Caco-2 (cell line): ENCODE data around the gene RNF182. TPM values are rescaled to one million over a fixed set of nuclear protein-coding genes. Genes with fewer than 3 reads are reported as not detected.

Source experiments
- BruUV-seq: library from RNA; stranded (reverse); fragments of 400-500 nt; replicated peaks from 2 replicates; lab custom pipeline; 2021; lab: Mats Ljungman, UMichigan
- CTCF ChIA-PET: fragments of 300-600 bp; sonication (Branson Sonifier 250); formaldehyde crosslinking; loops from one replicate; lab custom pipeline; 2022; ENCODE audit warnings: antibody characterized with exemption; lab: Charles Lee
- POLR2A ChIA-PET: fragments of 300-600 bp; sonication (Branson Sonifier 250); formaldehyde crosslinking; loops from one replicate; lab custom pipeline; 2022; ENCODE audit warnings: antibody characterized with exemption; lab: Charles Lee
- DNase-seq, 2 experiments: peaks; one replicate each; pipeline versions ENCODE4 v3.0.0 to v3.0.0-alpha.2; 2020 to 2022
- H3K27me3 ChIP-seq: replicated peaks from 2 replicates; pipeline ENCODE4 v1.6.0; 2011; ENCODE audit warnings: low read length; ENCODE audit not compliant: control insufficient read depth, insufficient read depth
- H3K36me3 ChIP-seq: 2 replicates; pipeline ENCODE4 v1.5.1; 2011; ENCODE audit warnings: low read length; ENCODE audit not compliant: control insufficient read depth, insufficient read depth
- H3K4me1 ChIP-seq: fragments of 250-450 bp; sonication (Bioruptor Pico); 2 replicates; pipeline ENCODE4 v1.5.1; 2020; ENCODE audit warnings: mild to moderate bottlenecking
- H3K4me3 ChIP-seq: 2 replicates; pipeline ENCODE4 v1.5.1; 2011; ENCODE audit warnings: low read depth, mild to moderate bottlenecking, control low read depth, low read length
- H3K9me3 ChIP-seq: fragments of 250-450 bp; sonication (Bioruptor Pico); 2 replicates; pipeline ENCODE4 v1.5.1; 2020; ENCODE audit warnings: mild to moderate bottlenecking, moderate library complexity
- H3K27ac Mint-ChIP-seq: one replicate; pipeline ENCODE4 v1.8.0; 2022; ENCODE audit warnings: mixed read lengths; ENCODE audit not compliant: unreplicated experiment
- H3K27me3 Mint-ChIP-seq: one replicate; pipeline ENCODE4 v1.8.0; 2022; ENCODE audit warnings: mixed read lengths; ENCODE audit not compliant: insufficient read depth, unreplicated experiment
- H3K36me3 Mint-ChIP-seq: one replicate; pipeline ENCODE4 v1.8.0; 2022; ENCODE audit warnings: mild to moderate bottlenecking, mixed read lengths; ENCODE audit not compliant: insufficient read depth, unreplicated experiment
- H3K4me1 Mint-ChIP-seq: one replicate; pipeline ENCODE4 v1.8.0; 2022; ENCODE audit warnings: low read depth, mixed read lengths; ENCODE audit not compliant: unreplicated experiment
- H3K4me3 Mint-ChIP-seq: one replicate; pipeline ENCODE4 v1.8.0; 2022; ENCODE audit warnings: mild to moderate bottlenecking, moderate library complexity, mixed read lengths; ENCODE audit not compliant: unreplicated experiment
- H3K9me3 Mint-ChIP-seq: one replicate; pipeline ENCODE4 v1.8.0; 2022; ENCODE audit warnings: mixed read lengths; ENCODE audit not compliant: unreplicated experiment
- CTCF ChIP-seq, 2 experiments: fragments of 200-600 bp in 1 of 2; IDR thresholded peaks; 1 replicate in 1 of 2; 2 replicates in 1 of 2; pipeline versions ENCODE4 v1.5.1 to v1.8.0; 2011 to 2022; ENCODE audit warnings: antibody characterized with exemption in 1 of 2, control low read depth in 1 of 2, inconsistent platforms in 1 of 2, low read depth in 1 of 2, low read length in 1 of 2, mild to moderate bottlenecking in 1 of 2, moderate library complexity in 1 of 2; ENCODE audit not compliant: insufficient read depth in 1 of 2, severe bottlenecking in 1 of 2, unreplicated experiment in 1 of 2
- intact Hi-C: fragments of 100-400 bp; cut with micrococcal nuclease; formaldehyde crosslinking; loops from one replicate; pipeline ENCODE4 v1.10.0; 2022; ENCODE audit not compliant: unreplicated experiment
- total RNA-seq: library from RNA; stranded (reverse); gene quantifications from 2 replicates; pipeline ENCODE4 v1.2.3, GENCODE V29; 2022

RNF182 gene
- total RNA-seq, 1 experiment from 2014 or later: 0.39 TPM

DNA sequence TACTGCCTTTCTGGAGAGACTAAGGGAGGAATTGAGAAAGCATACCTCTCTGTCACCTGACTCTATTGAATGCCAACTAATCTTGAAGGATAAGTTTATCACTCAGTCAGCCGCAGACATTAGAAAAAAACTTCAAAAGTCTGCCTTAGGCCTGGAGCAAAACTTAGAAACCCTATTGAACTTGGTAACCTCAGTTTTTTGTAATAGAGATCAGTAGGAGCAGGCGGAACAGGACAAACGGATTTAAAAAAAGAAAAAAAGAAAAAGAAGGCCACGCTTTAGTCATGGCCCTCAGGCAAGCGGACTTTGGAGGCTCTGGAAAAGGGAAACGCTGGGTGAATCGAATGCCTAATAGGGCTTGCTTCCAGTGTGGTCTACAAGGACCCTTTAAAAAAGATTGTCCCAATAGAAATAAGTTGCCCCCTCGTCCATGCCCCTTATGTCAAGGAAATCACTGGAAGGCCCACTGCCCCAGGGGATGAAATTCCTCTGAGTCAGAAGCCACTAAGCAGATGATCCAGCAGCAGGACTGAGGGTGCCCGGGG lies 43.1 kb upstream of the RNF182 start:
- intact Hi-C loops: no loop called here
- H3K27ac Mint-ChIP-seq: no peak overlapping the region

DNA sequence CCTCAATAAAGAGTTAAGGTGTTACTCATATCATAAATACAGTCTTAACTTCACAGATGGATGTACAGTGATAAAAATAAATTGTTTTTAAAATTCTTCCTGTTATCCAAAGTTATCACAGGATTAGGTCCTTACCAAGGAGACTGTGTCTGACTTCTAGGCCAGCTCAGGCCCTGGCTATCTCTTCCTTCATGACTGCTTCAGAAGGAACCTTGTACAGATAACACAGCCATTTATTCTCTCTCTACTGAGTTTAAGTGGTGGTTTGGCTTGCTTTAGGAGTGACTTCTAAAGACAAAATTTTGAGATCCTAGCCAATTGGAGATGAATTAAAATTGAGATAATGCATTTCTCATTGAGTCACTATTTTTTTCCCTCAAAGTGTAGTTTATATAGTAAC lies 40.8 kb upstream of the RNF182 start:
- no peaks in the 10 kb centered on the region for H3K36me3 Mint-ChIP-seq
- Histone ChIP-seq H3K4me1 (peaks cover 11% of the 10 kb centered on the region; the same call in 1 of the 2 replicates), H3K9me3 (no peaks in the 10 kb centered on the region), H3K27me3 (no peaks in the 10 kb centered on the region), H3K4me3 (no peak overlapping the region), H3K36me3 (no peaks in the 10 kb centered on the region)
- no peak overlapping the region for H3K4me3 Mint-ChIP-seq
- no TSS peak for BruUV-seq
- peaks cover 19% of the 10 kb centered on the region for H3K4me1 Mint-ChIP-seq
- no peaks in the 10 kb centered on the region for H3K27me3 Mint-ChIP-seq
- H3K9me3 Mint-ChIP-seq: no peaks in the 10 kb centered on the region
- intact Hi-C loops: no loop called here
- no peak overlapping the region for H3K27ac Mint-ChIP-seq
- no peak for DNase-seq
- ChIA-PET CTCF (no interaction called here), POLR2A (no interaction called here)
- TF ChIP-seq CTCF (IDR thresholded peaks at IDR 0.05; ENCODE audit: insufficient read depth in 1 of 2, low read depth in 1 of 2, low read length in 1 of 2, severe bottlenecking in 1 of 2, unreplicated experiment in 1 of 2): no peak

More for the DNA sequence above, 43.1 kb upstream of the RNF182 start:
- peaks cover 11% of the 10 kb centered on the region; the same call in 1 of the 2 replicates for H3K4me1 ChIP-seq
- no peaks in the 10 kb centered on the region for H3K9me3 Mint-ChIP-seq
- no peaks in the 10 kb centered on the region for H3K36me3 ChIP-seq
- H3K27me3 ChIP-seq: no peaks in the 10 kb centered on the region
- H3K4me3 Mint-ChIP-seq: no peak overlapping the region
- POLR2A ChIA-PET: no interaction called here
- no peak overlapping the region for H3K4me3 ChIP-seq
- CTCF ChIA-PET: no interaction called here
- no peaks in the 10 kb centered on the region for H3K9me3 ChIP-seq
- TF ChIP-seq CTCF (IDR thresholded peaks at IDR 0.05; ENCODE audit: insufficient read depth in 1 of 2, low read depth in 1 of 2, low read length in 1 of 2, severe bottlenecking in 1 of 2, unreplicated experiment in 1 of 2): no peak
- H3K36me3 Mint-ChIP-seq: no peaks in the 10 kb centered on the region
- H3K4me1 Mint-ChIP-seq: peaks cover 13% of the 10 kb centered on the region
- no peaks in the 10 kb centered on the region for H3K27me3 Mint-ChIP-seq
- peak in 1 of 2 experiments; percentile 37 for DNase-seq
- no TSS peak for BruUV-seq

DNA sequence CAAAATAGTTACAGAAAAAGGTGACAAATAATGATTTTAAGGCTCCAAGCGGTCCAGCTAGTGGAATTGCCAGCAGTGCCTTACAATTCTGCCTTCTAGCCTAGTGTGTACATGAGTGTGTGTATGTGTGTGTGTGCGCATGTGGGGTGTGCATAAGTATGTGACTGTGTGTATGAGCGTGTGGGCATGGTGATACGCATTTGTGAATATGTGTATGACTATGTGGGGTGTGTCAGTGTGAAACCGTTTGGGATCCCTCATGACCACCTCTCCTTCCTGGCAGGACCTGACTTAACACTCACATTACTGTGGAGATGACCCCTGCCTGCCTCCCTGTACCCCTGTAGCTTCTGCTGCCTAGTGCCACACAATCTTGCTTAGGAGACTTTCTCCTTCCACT lies 40.4 kb upstream of the RNF182 start:
- Histone ChIP-seq H3K36me3 (no peaks in the 10 kb centered on the region), H3K9me3 (no peaks in the 10 kb centered on the region), H3K27me3 (no peaks in the 10 kb centered on the region), H3K4me1 (peaks cover 11% of the 10 kb centered on the region; the same call in 1 of the 2 replicates), H3K4me3 (no peak overlapping the region)
- peaks cover 18% of the 10 kb centered on the region for H3K4me1 Mint-ChIP-seq
- TF ChIP-seq CTCF (IDR thresholded peaks at IDR 0.05; ENCODE audit: insufficient read depth in 1 of 2, low read depth in 1 of 2, low read length in 1 of 2, severe bottlenecking in 1 of 2, unreplicated experiment in 1 of 2): no peak
- ChIA-PET CTCF (no interaction called here), POLR2A (no interaction called here)
- intact Hi-C loops: no loop called here
- no peak overlapping the region for H3K27ac Mint-ChIP-seq
- DNase-seq: no peak
- H3K27me3 Mint-ChIP-seq: no peaks in the 10 kb centered on the region
- no peak overlapping the region for H3K4me3 Mint-ChIP-seq
- BruUV-seq: no TSS peak
- H3K36me3 Mint-ChIP-seq: no peaks in the 10 kb centered on the region
- no peaks in the 10 kb centered on the region for H3K9me3 Mint-ChIP-seq
